ENCODE data around the gene ZNF563.

Gene ZNF563

GRCh38 chr19:12294249-12295158 lies 38.9 kb downstream of the ZNF563 start, which contains the start of gene ZNF44:
ZNF44 (minus strand) TSS chr19:12294883; CDS start chr19:12294694, 189 bp downstream.
- DNase-seq (ENCODE audit: low read depth in 2 of 2): peak; percentile 85 to 88

- no peak for DNase-seq (ENCODE audit: low read depth in 2 of 2)
Measured at GRCh38 chr19:12293777-12294248, 39.6 kb downstream of the ZNF563 start.

- no peak for DNase-seq (ENCODE audit: low read depth in 2 of 2)
Measured at GRCh38 chr19:12289790-12290065, 43.7 kb downstream of the ZNF563 start.

- no peak for DNase-seq (ENCODE audit: low read depth in 2 of 2)
Measured at GRCh38 chr19:12287958-12288500, 45.4 kb downstream of the ZNF563 start.

- no peak for DNase-seq (ENCODE audit: low read depth in 2 of 2)
Measured at GRCh38 chr19:12284631-12285030, 48.8 kb downstream of the ZNF563 start.

GRCh38 chr19:12284226-12284625 lies 49.2 kb downstream of the ZNF563 start:
- no peak for DNase-seq (ENCODE audit: low read depth in 2 of 2)

- DNase-seq (ENCODE audit: low read depth in 2 of 2): no peak
Measured at GRCh38 chr19:12278713-12279112, 54.7 kb downstream of the ZNF563 start.

GRCh38 chr19:12272980-12273901 lies 60.2 kb downstream of the ZNF563 start:
- DNase-seq (ENCODE audit: low read depth in 2 of 2): no peak

GRCh38 chr19:12272386-12272785 lies 61.0 kb downstream of the ZNF563 start:
- no peak for DNase-seq (ENCODE audit: low read depth in 2 of 2)

- no peak for DNase-seq (ENCODE audit: low read depth in 2 of 2)
Measured at GRCh38 chr19:12270854-12271253, 62.6 kb downstream of the ZNF563 start.
